ENCODE data around the gene CNEP1R1. TPM values are rescaled to one million over a fixed set of nuclear protein-coding genes. Genes with fewer than 3 reads are reported as not detected.

Gene CNEP1R1
- total and polyA plus RNA-seq, 10 of the 15 experiments (the other 5 are each of a cell fraction or from before 2014, with no cell fraction given): 11.5 to 29.2 (median 15.6) TPM

GRCh38 chr16:50043358-50043757, 18.3 kb downstream of the CNEP1R1 start:
- 63% methylated on average over 5 of the region's 5 CpGs for WGBS (ENCODE audit: insufficient coverage, insufficient replicate concordance, low lambda C conversion rate, missing lambda C conversion rate)
- H3K4me2 ChIP-seq (ENCODE audit: control insufficient read depth, insufficient read depth): no peak overlapping the region
- ChIA-PET POLR2A (no interaction called here), RAD21 (ENCODE audit: unreplicated experiment) (no interaction called here), CTCF (interaction anchor here (0.7 kb wide), 1 partner anchor 167 kb away, joined by 3 read pairs; no protein-coding TSS in a partner anchor), SMC1A (ENCODE audit: uncharacterized antibody, unreplicated experiment) (interaction anchor here (1.7 kb wide), 1 partner anchor 168 kb away, joined by 6 read pairs; no protein-coding TSS in a partner anchor)
- H4K20me1 ChIP-seq (ENCODE audit: control insufficient read depth, insufficient read depth): no peaks in the 10 kb centered on the region
- DNase-seq (ENCODE audit: low read depth, low spot score) (no peak), ATAC-seq (no peak), FAIRE-seq (no peak)
- H3K27ac ChIP-seq (ENCODE audit: control insufficient read depth, insufficient read depth): no peak overlapping the region
- in situ Hi-C loops (cut with MboI) (no loop called here), intact Hi-C loops (cut with micrococcal nuclease; ENCODE audit: unreplicated experiment) (no loop called here)
- BruUV-seq (replicated peaks): no TSS peak
- H3K9me3 ChIP-seq (replicated peaks; ENCODE audit: control insufficient read depth, insufficient read depth, low read length): no peaks in the 10 kb centered on the region
- no peaks in the 10 kb centered on the region for H3K27me3 ChIP-seq (replicated peaks in 1 of 2; ENCODE audit: control insufficient read depth in 2 of 2, insufficient read depth in 2 of 2, low read length in 1 of 2)
- H3K4me1 ChIP-seq (ENCODE audit: control insufficient read depth, insufficient read depth, low read length): peaks cover 11% of the 10 kb centered on the region
- H3K36me3 ChIP-seq (ENCODE audit: control insufficient read depth in 2 of 2, insufficient read depth in 2 of 2, low read length in 1 of 2): no peaks in the 10 kb centered on the region
- no peak overlapping the region for H2AFZ ChIP-seq (ENCODE audit: control insufficient read depth, low read depth, low read length)
- H3K9ac ChIP-seq (ENCODE audit: control insufficient read depth, insufficient read depth, low read length): no peak overlapping the region
- no peaks in the 10 kb centered on the region for H3K79me2 ChIP-seq (ENCODE audit: control insufficient read depth, insufficient read depth, low read length)
- TF ChIP-seq SMC3 (IDR thresholded peaks at IDR 0.05; ENCODE audit: borderline replicate concordance, low read length): no peak
- TF ChIP-seq, protein P1, sequence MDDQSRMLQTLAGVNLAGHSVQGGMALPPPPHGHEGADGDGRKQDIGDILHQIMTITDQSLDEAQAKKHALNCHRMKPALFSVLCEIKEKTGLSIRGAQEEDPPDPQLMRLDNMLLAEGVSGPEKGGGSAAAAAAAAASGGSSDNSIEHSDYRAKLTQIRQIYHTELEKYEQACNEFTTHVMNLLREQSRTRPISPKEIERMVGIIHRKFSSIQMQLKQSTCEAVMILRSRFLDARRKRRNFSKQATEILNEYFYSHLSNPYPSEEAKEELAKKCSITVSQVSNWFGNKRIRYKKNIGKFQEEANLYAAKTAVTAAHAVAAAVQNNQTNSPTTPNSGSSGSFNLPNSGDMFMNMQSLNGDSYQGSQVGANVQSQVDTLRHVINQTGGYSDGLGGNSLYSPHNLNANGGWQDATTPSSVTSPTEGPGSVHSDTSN (IDR thresholded peaks at IDR 0.05; ENCODE audit: insufficient replicate concordance, low read depth, low read length): no peak
- TF ChIP-seq, protein P2, sequence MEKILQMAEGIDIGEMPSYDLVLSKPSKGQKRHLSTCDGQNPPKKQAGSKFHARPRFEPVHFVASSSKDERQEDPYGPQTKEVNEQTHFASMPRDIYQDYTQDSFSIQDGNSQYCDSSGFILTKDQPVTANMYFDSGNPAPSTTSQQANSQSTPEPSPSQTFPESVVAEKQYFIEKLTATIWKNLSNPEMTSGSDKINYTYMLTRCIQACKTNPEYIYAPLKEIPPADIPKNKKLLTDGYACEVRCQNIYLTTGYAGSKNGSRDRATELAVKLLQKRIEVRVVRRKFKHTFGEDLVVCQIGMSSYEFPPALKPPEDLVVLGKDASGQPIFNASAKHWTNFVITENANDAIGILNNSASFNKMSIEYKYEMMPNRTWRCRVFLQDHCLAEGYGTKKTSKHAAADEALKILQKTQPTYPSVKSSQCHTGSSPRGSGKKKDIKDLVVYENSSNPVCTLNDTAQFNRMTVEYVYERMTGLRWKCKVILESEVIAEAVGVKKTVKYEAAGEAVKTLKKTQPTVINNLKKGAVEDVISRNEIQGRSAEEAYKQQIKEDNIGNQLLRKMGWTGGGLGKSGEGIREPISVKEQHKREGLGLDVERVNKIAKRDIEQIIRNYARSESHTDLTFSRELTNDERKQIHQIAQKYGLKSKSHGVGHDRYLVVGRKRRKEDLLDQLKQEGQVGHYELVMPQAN (conservative IDR thresholded peaks at IDR 0.05): no peak
- no peak for TF ChIP-seq PRDM15 (CRISPR knock-in tag; IDR thresholded peaks at IDR 0.05)
- TF ChIP-seq, protein P3, sequence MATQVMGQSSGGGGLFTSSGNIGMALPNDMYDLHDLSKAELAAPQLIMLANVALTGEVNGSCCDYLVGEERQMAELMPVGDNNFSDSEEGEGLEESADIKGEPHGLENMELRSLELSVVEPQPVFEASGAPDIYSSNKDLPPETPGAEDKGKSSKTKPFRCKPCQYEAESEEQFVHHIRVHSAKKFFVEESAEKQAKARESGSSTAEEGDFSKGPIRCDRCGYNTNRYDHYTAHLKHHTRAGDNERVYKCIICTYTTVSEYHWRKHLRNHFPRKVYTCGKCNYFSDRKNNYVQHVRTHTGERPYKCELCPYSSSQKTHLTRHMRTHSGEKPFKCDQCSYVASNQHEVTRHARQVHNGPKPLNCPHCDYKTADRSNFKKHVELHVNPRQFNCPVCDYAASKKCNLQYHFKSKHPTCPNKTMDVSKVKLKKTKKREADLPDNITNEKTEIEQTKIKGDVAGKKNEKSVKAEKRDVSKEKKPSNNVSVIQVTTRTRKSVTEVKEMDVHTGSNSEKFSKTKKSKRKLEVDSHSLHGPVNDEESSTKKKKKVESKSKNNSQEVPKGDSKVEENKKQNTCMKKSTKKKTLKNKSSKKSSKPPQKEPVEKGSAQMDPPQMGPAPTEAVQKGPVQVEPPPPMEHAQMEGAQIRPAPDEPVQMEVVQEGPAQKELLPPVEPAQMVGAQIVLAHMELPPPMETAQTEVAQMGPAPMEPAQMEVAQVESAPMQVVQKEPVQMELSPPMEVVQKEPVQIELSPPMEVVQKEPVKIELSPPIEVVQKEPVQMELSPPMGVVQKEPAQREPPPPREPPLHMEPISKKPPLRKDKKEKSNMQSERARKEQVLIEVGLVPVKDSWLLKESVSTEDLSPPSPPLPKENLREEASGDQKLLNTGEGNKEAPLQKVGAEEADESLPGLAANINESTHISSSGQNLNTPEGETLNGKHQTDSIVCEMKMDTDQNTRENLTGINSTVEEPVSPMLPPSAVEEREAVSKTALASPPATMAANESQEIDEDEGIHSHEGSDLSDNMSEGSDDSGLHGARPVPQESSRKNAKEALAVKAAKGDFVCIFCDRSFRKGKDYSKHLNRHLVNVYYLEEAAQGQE (IDR thresholded peaks at IDR 0.05; ENCODE audit: low read depth, low read length): no peak
- TF ChIP-seq POLR2A (IDR thresholded peaks at IDR 0.05; ENCODE audit: low read depth, low read length): no peak
- no peak overlapping the region for H3K4me3 ChIP-seq
